Measurements from ENCODE around the gene LCORL.

- TF ChIP-seq CTCF (IDR thresholded peaks at IDR 0.05) (no peak), POLR2A (IDR thresholded peaks at IDR 0.05) (no peak)
These were observed 214.1 kb downstream of the LCORL start for GRCh38 chr4:17807446-17807845.

All from esophagus squamous epithelium (tissue), 4 donors.